ENCODE data around the gene TTLL11.
"Not testable (repeated sequence)": the region's sequence is repeated elsewhere in the genome, so short reads cannot be mapped to it uniquely, and the experiment has no call there.

TTLL11 gene

DNA sequence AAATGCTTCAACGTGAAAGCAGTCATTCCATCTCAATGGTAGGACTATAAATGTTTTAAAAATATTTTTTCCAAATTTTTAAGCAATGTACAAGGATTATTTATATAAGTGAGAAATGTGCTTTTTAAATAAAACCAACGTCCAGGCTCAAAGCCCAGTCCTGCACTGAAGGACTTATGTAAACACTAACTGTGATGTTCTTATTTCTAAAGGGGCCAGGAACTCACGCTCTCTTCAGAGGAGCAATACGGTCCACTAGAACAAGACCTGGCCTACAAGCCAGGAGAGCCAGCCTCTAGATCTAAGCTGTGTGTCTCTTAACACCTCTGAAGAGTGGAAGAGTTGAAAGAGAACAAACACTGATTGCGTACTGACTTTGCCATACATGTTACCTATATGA lies 12.1 kb downstream of the TTLL11 start:
- no peak for FAIRE-seq

GRCh38 chr9:122078557-122078956 lies 14.6 kb downstream of the TTLL11 start:
- no peak for FAIRE-seq

DNA sequence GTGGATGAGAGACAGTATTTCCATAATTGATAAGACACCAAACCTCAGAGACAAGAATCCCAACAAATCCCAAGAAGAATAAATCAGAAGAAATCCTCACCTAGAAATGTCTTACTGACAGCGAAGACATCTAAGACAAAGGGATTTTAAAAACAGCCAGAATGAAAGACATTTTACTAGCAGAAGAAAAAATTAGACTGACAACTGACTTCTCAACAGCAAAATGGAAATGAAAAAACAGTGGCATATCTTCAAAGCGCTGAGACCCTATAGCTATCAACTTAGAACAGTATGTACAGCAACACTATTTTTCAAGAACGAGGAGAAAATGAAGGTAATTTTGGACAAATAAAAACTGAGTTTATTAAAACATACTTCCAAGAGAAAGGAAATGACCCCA lies 16.3 kb downstream of the TTLL11 start:
- no peak for FAIRE-seq

GRCh38 chr9:122076117-122076516 lies 17.0 kb downstream of the TTLL11 start:
- FAIRE-seq = no peak

DNA sequence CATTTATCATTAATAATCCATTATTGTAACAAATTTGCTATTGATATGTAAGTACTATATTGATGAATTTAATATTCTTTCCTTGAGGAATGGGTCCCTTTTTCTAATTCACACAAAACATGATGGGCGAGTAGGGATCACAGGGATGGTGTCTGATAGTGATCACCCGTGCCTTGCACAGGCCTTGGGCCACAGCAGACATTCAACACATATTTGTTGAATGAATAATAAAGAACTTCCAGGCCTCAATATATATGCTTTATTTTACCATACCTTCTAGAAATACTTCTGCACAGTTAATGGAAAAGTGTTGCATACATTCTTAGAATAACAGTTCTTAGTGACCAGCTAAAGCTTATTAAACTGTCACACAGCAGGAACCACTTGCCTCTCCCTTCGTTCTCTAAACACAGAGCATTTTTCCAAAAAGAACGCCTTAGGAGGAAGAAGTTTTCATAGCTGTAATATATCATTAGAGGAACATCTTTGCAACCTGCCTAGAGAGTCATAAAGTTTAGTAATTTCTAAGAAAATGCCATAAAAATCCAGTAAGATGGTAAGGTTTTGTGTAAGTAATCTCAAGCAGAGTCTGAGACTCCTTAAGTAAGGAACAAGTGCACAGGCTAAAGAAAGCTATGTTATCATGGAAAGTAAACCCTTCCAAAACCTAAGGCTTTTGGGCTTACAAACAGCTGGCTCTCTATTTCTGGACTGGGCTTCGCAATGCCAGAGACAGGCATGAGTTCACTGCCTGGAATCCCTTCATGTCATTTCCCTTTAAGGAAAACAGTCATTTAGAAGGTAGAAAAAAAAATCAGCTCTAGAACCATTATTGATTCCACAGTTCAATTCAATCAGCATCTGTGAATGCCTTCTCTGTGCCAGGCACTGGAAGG lies 17.7 kb downstream of the TTLL11 start:
- no peak for FAIRE-seq

GRCh38 chr9:122071715-122072114 lies 21.4 kb downstream of the TTLL11 start:
- FAIRE-seq = no peak

- no peak for FAIRE-seq
Measured at GRCh38 chr9:122070728-122071515, 22.2 kb downstream of the TTLL11 start.

- FAIRE-seq = not testable (repeated sequence)
Measured at GRCh38 chr9:122066680-122067079, 26.4 kb downstream of the TTLL11 start.

DNA sequence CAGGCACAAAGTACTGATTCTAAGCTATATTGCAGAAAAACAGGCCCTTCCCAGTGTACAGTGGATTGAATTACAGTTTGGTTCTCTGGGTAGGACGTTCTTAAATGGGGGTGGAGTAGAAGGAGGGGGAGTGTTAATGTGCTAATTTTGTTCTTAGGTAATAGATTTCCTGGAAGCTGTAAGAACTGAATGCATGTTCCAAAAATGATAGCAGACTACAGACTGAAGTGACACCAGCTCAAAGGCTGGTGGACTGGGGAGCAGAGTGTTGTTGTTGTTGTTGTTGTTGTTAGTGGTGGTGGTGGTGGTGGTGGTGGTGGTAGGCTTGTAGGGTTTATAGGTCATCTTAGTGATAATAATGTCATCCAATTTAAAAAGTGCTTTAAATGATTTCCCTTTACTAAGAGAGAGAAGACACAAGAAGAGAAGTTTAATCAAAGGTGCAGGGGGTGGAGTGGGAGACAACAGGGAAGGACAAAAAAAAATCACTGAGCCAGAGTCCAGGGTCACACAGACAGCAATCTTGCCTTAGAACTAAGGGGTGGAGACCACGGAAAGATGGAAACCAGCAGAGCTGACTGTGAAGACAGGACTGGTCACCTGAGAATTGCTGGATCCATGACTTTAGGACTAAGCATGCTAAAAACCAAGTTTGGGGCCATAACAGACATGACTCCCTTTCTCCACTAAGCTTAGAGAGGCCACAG lies 27.0 kb downstream of the TTLL11 start:
- FAIRE-seq = no peak

DNA sequence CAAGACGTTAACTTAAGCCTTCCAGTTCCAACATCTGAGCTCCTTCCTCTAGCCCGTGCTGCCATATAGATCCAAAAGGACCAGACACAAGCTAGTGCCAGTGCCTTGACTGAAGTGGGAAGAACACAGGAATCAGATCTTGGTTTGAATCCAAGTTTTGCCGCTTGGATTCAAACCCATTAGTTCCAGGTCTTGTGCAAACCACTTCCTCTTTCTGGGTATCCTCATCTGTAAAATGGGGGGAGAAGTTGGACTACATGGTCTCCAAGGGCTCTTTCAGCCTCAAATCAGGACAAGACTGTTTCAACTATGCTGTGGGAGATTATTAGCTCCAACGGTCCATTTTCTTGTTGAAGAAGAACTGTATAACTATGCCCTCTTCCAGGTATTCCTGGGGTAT lies 32.6 kb downstream of the TTLL11 start:
- FAIRE-seq = no peak

DNA sequence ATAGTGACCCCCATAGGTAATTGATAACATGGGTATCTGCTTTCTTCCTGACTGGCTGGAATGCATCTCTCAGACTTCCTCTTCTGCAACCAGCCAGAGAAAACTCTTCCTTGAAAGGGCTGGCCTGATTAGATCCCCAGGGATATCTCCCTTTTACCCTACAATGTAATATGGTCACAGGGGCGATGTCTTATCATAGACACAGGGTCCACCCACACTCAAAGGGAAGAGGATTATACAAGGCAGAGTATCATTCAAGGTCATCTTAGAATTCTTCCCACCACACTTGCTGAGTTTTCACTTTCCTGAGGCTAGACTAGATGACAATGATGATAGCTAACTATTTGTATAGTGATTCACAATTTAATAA lies 33.2 kb downstream of the TTLL11 start:
- no peak for FAIRE-seq

GRCh38 chr9:122059214-122059954 lies 33.7 kb downstream of the TTLL11 start:
- no peak for FAIRE-seq

- FAIRE-seq = no peak
Measured at GRCh38 chr9:122058709-122059108, 34.4 kb downstream of the TTLL11 start.

- no peak for FAIRE-seq
Measured at GRCh38 chr9:122058051-122058450, 35.1 kb downstream of the TTLL11 start.

- FAIRE-seq = no peak
Measured at GRCh38 chr9:122057211-122057610, 35.9 kb downstream of the TTLL11 start.

DNA sequence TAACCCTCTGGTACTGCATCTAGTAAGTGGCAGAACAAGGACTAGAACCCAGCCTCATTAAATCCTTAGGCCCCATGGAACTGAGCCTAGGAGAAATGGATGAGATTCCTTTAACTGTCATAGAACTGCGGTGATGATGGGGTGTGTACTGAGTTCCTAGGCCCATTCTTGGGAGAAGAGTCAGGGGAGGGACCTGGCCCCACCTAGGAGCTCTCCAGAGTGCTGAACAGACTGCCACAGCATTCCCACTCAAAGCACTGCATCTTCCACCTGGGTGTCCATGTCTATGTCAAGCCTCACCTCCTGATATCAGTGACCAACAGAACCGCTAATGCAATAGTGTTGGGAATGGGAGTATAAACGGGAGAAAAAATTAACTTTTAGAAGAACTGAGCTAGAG lies 36.6 kb downstream of the TTLL11 start:
- no peak for FAIRE-seq

DNA sequence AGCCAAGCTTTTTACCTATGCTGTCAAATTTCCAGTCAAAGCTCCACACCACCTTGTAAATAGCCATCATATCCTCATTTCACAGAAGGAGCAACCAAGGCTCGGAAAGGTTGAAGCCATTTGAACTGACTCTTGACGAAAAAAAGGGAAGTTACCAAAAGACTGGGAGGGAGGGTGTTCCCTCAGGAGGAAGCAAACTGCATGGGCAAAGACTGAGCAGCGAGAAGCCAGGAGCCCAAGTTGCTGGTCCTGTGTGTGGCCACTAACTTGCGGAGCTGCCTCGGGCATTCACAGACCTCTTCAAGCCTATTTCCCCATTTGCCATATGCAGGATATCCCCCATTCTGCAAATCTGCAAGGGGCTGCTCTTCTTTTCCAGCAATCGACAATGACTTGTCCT lies 37.4 kb downstream of the TTLL11 start:
- no peak for FAIRE-seq

DNA sequence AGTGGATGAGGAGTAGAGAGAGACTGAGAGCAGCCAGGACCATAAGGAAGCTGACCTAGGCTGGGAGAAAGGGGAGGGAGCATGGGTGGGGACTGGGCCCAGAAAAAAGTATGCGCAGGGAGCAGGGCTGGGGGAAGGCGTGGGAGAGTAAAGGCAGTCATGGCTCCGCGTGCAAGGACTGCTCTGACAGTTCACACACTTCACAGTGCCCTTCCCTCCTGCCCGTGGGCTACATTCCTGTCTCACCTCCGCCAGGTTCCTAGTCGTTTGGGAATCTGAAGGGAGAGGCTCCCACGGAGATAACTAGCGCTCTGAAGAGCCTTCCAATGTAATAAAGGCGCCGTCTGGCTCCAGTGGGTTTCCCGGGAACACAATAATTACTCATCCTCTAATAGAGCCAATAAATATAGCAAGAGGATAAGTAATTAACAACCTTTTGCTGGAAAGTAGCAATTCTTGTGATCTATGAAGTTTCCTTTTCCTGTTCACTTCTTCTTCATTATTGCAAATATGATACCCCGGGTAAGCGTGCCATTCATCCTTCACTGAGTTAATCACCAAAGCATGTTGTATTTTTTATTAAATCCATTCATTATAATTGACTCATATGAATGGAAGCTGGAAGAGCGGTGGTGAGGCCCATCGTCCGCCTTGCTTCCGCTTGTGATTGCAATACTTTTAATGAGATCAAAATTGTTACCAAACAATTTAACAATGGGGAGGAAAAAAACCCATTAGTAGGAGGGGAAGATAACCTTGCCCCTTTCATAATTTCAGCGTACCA lies 39.3 kb downstream of the TTLL11 start:
- no peak for FAIRE-seq

- no peak for FAIRE-seq
Measured at GRCh38 chr9:122053064-122053463, 40.0 kb downstream of the TTLL11 start.

- FAIRE-seq = no peak
Measured at GRCh38 chr9:122051351-122052321, 41.5 kb downstream of the TTLL11 start.

GRCh38 chr9:122050167-122050566 lies 42.9 kb downstream of the TTLL11 start:
- no peak for FAIRE-seq
